ENCODE data around the gene TMEM44.

DNA sequence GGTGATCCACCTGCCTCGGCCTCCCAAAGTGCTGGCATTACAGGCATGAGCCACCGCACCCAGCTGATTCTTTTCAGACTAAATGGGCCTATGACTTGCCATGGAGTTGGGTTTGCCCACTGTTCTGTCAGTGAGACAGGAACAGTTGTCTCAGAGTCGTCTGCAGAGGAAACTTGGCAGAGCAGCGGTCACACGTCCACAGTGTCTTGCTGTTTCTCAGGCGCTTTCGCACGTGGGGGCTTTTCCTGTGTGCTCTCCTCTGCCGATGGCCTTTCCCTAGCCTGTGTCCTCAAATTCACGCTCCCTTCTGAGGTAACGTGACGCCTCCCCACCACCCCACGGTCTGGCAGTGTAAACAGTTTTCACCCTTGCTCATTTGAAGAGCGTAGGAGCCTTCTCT is 11.3 kb downstream of the TMEM44 start:
- TF ChIP-seq, protein P1, sequence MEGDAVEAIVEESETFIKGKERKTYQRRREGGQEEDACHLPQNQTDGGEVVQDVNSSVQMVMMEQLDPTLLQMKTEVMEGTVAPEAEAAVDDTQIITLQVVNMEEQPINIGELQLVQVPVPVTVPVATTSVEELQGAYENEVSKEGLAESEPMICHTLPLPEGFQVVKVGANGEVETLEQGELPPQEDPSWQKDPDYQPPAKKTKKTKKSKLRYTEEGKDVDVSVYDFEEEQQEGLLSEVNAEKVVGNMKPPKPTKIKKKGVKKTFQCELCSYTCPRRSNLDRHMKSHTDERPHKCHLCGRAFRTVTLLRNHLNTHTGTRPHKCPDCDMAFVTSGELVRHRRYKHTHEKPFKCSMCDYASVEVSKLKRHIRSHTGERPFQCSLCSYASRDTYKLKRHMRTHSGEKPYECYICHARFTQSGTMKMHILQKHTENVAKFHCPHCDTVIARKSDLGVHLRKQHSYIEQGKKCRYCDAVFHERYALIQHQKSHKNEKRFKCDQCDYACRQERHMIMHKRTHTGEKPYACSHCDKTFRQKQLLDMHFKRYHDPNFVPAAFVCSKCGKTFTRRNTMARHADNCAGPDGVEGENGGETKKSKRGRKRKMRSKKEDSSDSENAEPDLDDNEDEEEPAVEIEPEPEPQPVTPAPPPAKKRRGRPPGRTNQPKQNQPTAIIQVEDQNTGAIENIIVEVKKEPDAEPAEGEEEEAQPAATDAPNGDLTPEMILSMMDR (conservative IDR thresholded peaks at IDR 0.05 in 1 of 2, IDR thresholded peaks at IDR 0.05 in 1 of 2; ENCODE audit: extremely low read depth in 1 of 2, insufficient read depth in 1 of 2, low read depth in 1 of 2, low read length in 2 of 2) = no peak
- no peak for TF ChIP-seq EZH2 (IDR thresholded peaks at IDR 0.05; ENCODE audit: borderline replicate concordance, low read length)
